OCI-LY3 (cell line): ENCODE measurements around the gene LSM3.

Source experiments
- EZH2phosphoT487 ChIP-seq: fragments of 200-600 bp; shearing (Covaris generic); IDR thresholded peaks from 2 replicates; pipeline ENCODE4 v1.6.1; 2018; ENCODE audit warnings: antibody characterized with exemption, mixed run types, low read depth
- TF ChIP-seq, protein P1 (sequence below): fragments of 200-600, 300-600 bp; sonication (generic); IDR thresholded peaks from 2 replicates; pipeline ENCODE4 v1.5.1; 2014; ENCODE audit warnings: antibody characterized with exemption, low read length, low read depth

DNA sequence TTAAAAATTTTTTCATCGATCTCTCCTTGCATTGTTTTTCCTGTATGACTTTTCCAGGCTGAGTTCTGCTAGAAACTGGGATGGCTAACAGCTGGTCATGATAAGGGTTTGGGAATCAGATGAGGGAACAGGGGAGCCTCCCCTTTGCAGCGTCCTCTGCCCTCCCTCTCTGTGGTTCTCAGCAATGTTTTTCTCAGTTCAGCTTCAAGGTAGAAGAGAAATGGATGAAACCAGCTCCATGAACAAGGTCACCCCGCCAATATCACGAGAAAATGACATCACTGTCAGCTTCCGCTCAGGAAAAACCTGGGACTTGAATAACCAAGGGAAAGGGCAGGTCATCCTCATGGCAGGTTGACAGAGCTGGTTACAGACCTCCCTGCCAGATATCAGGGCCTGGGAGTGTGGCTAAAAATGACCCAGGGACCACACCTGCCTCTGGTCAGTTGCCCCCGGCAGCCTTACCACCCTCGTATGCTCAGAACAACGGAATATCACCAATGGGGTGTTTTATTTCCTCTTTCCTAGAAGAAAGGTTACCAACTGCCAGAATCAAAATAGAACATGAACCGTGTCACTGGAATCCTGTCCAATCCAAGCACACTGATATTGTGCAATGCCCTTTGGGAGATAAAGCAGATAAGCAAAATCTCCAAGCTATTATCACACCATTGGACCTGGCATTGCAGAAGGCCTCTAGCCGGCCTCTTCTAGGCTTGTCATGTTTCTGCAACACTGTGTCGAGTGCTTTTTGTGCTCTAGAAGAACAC lies 26.1 kb downstream of the LSM3 start:
- TF ChIP-seq, protein P1, sequence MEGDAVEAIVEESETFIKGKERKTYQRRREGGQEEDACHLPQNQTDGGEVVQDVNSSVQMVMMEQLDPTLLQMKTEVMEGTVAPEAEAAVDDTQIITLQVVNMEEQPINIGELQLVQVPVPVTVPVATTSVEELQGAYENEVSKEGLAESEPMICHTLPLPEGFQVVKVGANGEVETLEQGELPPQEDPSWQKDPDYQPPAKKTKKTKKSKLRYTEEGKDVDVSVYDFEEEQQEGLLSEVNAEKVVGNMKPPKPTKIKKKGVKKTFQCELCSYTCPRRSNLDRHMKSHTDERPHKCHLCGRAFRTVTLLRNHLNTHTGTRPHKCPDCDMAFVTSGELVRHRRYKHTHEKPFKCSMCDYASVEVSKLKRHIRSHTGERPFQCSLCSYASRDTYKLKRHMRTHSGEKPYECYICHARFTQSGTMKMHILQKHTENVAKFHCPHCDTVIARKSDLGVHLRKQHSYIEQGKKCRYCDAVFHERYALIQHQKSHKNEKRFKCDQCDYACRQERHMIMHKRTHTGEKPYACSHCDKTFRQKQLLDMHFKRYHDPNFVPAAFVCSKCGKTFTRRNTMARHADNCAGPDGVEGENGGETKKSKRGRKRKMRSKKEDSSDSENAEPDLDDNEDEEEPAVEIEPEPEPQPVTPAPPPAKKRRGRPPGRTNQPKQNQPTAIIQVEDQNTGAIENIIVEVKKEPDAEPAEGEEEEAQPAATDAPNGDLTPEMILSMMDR = no peak
- TF ChIP-seq EZH2phosphoT487 = no peak
